BE2C (cell line): ENCODE results near the gene IL1RN. TPM values are rescaled to one million over a fixed set of nuclear protein-coding genes. Genes with fewer than 3 reads are reported as not detected.

ENCODE experiments used
- DNase-seq: peaks from one replicate; pipeline ENCODE4 v3.0.0-alpha.2; 2020
- H3K27me3 ChIP-seq: fragments of 250-450 bp; sonication (Bioruptor Pico); 2 replicates; pipeline ENCODE4 v1.5.1; 2020; ENCODE audit warnings: mild to moderate bottlenecking
- H3K36me3 ChIP-seq: fragments of 250-450 bp; sonication (Bioruptor Pico); 2 replicates; pipeline ENCODE4 v1.5.1; 2020; ENCODE audit warnings: mild to moderate bottlenecking
- H3K4me1 ChIP-seq: fragments of 250-450 bp; sonication (Bioruptor Pico); 2 replicates; pipeline ENCODE4 v1.5.1; 2020
- H3K4me3 ChIP-seq: 2 replicates; pipeline ENCODE4 v1.5.1; 2011; ENCODE audit warnings: low read depth, low read length
- H3K9me3 ChIP-seq: fragments of 250-450 bp; sonication (Bioruptor Pico); 2 replicates; pipeline ENCODE4 v1.5.1; 2020
- polyA plus RNA-seq: library from polyadenylated mRNA; unstranded; fragments of >200 nt; gene quantifications from one replicate; pipeline ENCODE4 v1.2.1, GENCODE V29; 2012; ENCODE audit warnings: low read depth, missing spikeins; ENCODE audit not compliant: insufficient read length, insufficient read depth
- TF ChIP-seq, protein P1 (sequence below): IDR thresholded peaks from 2 replicates; pipeline ENCODE4 v1.5.1; 2012; ENCODE audit warnings: mild to moderate bottlenecking, low read depth, low read length

IL1RN gene, protein sequence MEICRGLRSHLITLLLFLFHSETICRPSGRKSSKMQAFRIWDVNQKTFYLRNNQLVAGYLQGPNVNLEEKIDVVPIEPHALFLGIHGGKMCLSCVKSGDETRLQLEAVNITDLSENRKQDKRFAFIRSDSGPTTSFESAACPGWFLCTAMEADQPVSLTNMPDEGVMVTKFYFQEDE
- not detected for polyA plus RNA-seq

DNA sequence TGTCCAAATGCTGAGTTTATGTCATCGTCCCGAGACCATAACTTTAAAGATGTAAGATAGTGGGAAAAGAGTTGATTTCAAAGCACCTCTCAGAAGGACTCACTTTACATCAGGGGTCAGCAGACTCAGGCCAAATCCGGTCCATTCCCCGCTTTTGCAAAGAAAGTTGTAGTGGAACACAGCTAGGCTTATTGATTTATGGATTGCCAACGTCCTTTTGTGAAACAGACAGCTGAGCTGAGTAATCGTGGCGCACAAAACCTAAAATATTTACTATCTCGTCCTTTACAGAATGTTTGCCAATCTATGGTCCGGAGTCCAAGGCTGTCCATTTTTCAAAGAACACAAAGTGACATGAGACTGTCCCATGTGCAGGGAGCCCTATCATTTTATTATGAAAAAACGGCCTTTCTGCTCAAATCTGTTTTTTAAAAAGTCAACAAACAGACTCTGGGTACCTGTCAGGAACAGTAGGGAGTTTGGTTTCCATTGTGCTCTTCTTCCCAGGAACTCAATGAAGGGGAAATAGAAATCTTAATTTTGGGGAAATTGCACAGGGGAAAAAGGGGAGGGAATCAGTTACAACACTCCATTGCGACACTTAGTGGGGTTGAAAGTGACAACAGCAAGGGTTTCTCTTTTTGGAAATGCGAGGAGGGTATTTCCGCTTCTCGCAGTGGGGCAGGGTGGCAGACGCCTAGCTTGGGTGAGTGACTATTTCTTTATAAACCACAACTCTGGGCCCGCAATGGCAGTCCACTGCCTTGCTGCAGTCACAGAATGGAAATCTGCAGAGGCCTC is at the start of gene IL1RN:
Gene IL1RN (plus strand): TSS at position 754 of the 801 bp plus-strand sequence. CDS start 27 bp downstream, at position 781.
- H3K9me3 ChIP-seq, result no peaks in the 10 kb centered on the region
- H3K4me1 ChIP-seq, result no peaks in the 10 kb centered on the region
- H3K4me3 ChIP-seq, result no peak within 1 kb of the TSS
- no peaks in the 10 kb centered on the region for H3K27me3 ChIP-seq
- TF ChIP-seq, protein P1, sequence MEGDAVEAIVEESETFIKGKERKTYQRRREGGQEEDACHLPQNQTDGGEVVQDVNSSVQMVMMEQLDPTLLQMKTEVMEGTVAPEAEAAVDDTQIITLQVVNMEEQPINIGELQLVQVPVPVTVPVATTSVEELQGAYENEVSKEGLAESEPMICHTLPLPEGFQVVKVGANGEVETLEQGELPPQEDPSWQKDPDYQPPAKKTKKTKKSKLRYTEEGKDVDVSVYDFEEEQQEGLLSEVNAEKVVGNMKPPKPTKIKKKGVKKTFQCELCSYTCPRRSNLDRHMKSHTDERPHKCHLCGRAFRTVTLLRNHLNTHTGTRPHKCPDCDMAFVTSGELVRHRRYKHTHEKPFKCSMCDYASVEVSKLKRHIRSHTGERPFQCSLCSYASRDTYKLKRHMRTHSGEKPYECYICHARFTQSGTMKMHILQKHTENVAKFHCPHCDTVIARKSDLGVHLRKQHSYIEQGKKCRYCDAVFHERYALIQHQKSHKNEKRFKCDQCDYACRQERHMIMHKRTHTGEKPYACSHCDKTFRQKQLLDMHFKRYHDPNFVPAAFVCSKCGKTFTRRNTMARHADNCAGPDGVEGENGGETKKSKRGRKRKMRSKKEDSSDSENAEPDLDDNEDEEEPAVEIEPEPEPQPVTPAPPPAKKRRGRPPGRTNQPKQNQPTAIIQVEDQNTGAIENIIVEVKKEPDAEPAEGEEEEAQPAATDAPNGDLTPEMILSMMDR, result no peak
- H3K36me3 ChIP-seq, result no peaks in the 10 kb centered on the region
- DNase-seq, result no peak

DNA sequence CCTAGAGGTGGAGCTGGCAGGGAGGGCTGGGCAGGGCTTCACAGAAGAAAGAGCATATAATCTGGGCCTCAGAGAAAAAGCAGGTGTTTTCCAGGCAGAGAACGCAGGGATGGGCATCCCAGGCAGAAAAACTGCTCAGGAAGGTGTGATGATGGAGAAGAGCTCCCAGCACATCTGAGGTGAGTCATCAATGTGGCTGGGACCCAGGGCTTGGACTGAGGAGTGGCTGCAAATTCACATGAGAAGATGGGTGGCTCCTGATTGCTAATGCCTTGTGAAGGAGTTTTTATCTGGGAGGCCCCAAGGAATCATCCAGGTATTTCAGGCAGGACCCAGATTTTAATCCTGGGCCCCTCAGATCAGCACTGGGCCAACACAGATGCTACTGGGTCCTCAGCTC is 49.5 kb upstream of the IL1RN start:
- no peaks in the 10 kb centered on the region for H3K9me3 ChIP-seq
- no peak overlapping the region for H3K4me3 ChIP-seq
- no peaks in the 10 kb centered on the region for H3K4me1 ChIP-seq
- TF ChIP-seq, protein P1, result no peak
- no peaks in the 10 kb centered on the region for H3K27me3 ChIP-seq
- no peak for DNase-seq
- H3K36me3 ChIP-seq, result no peaks in the 10 kb centered on the region

DNA sequence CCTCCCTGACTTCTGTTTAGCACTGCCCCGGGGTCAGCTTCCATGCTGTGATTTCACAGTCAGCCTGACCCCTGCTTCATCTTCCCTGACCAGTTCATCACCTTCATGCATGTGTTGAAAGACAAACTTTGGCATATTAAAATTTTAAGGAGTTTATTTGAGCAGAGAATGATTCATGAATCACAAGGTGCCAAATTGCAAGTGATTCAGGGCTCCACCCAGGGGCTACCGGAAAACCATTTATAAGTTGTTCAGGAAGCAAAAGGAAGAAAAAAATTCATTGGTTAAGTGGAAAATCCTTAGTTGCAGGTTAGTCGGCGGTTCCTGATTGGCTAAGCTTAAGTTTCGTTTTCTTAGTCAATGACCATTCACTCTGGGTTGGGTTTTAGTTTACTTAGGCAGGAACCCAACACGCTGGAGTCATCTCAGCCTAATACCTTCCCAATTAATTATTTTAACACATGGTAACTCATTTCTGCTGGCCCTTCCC is 49.0 kb upstream of the IL1RN start:
- Histone ChIP-seq H3K4me3 (no peak overlapping the region), H3K9me3 (no peaks in the 10 kb centered on the region), H3K4me1 (no peaks in the 10 kb centered on the region), H3K36me3 (no peaks in the 10 kb centered on the region), H3K27me3 (no peaks in the 10 kb centered on the region)
- no peak for DNase-seq
- TF ChIP-seq, protein P1, result no peak

DNA sequence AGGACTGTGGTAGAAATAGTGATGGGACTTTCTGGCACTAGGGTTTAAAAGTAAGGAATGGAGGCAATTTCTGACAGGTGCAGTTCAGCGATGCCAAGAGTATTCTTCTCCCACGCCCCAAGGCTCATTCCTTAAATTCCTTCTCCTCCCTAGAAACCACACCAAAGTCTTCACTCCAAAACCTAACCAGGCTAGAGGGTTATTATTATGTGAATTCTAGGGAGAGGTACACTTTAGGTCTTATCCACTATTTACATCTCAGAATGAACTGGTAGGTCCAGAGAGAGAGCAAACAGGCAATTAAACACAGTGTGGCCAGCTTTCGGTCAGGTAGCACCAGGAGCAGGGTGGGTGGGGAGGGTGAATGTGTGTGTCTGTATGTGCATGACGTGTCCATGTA is 48.3 kb upstream of the IL1RN start:
- DNase-seq, result no peak
- no peak overlapping the region for H3K4me3 ChIP-seq
- TF ChIP-seq, protein P1, result no peak
- no peaks in the 10 kb centered on the region for H3K36me3 ChIP-seq
- no peaks in the 10 kb centered on the region for H3K4me1 ChIP-seq
- no peaks in the 10 kb centered on the region for H3K9me3 ChIP-seq
- H3K27me3 ChIP-seq, result no peaks in the 10 kb centered on the region

DNA sequence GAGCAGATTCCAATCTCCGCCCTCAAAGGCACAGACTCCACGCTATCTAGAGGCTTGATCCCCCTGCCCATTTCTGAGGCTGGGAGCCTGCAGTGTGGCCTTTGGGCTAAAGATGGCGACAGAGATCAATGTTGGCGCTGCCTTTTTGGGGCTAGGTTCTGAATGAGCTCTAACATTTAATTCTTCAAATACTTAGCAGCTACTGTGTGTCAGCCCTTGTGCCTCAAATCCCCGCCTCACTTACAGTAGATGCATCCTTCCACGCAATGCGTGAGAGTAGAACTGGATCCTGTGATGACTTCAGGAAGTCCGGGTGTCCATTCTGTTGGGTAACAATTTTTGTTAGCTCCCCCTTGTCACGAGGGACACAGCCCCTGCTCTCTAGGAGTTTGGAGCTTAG is 47.3 kb upstream of the IL1RN start:
- Histone ChIP-seq H3K4me1 (no peaks in the 10 kb centered on the region), H3K9me3 (no peaks in the 10 kb centered on the region), H3K36me3 (no peaks in the 10 kb centered on the region), H3K4me3 (no peak overlapping the region), H3K27me3 (no peaks in the 10 kb centered on the region)
- TF ChIP-seq, protein P1, result peak; percentile 57
- peak; percentile 15 for DNase-seq
